ENCODE results near the gene BCDIN3D. TPM values are rescaled to one million over a fixed set of nuclear protein-coding genes. Genes with fewer than 3 reads are reported as not detected.
"Not testable (repeated sequence)": the region's sequence is repeated elsewhere in the genome, so short reads cannot be mapped to it uniquely, and the experiment has no call there.

The BCDIN3D gene
- total RNA-seq, 1 experiment from 2014 or later = 4.0 TPM

- Mint-ChIP-seq H3K4me3 (ENCODE audit: low read depth, unreplicated experiment) (no peak overlapping the region), H3K4me1 (ENCODE audit: low read depth, unreplicated experiment) (peaks cover 10% of the 10 kb centered on the region)
- CTCF ChIA-PET = interaction anchor here (1.2 kb wide), 1 partner anchor 205 kb away, joined by 3 read pairs; no protein-coding TSS in a partner anchor
These were observed 22.3 kb upstream of the BCDIN3D start for GRCh38 chr12:49865109-49865781.

DNA sequence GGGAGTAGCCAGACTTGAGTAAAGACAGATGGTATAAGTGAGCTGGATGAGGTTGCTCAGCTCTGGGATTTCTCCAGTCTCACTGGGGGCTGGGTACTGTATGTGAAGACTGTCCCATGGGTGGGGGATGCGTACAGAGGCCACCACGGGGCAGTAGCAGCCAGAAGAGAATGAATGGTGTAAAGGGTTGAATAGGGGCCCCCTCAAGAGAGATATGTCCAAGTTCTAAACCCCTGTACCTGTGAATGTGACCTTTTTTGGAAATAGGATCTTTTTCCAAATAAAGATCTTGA, 21.8 kb upstream of the BCDIN3D start:
- TF ChIP-seq CTCF (IDR thresholded peaks at IDR 0.05; ENCODE audit: unreplicated experiment) = no peak
- no peak for DNase-seq
- intact Hi-C loops (cut with micrococcal nuclease; ENCODE audit: unreplicated experiment) = loop anchor here (5.0 to 10.0 kb wide), 2 partner anchors 190 to 208 kb away; partner anchors contain the start of gene ASIC1
- Mint-ChIP-seq H3K4me3 (ENCODE audit: low read depth, unreplicated experiment) (no peak overlapping the region), H3K9me3 (ENCODE audit: low read depth, unreplicated experiment) (no peaks in the 10 kb centered on the region), H3K36me3 (ENCODE audit: insufficient read depth, unreplicated experiment) (no peaks in the 10 kb centered on the region), H3K27ac (ENCODE audit: unreplicated experiment) (no peak overlapping the region), H3K4me1 (ENCODE audit: low read depth, unreplicated experiment) (peaks cover 10% of the 10 kb centered on the region), H3K27me3 (ENCODE audit: unreplicated experiment) (peaks cover 21% of the 10 kb centered on the region)
- BruUV-seq (replicated peaks) = no TSS peak
- CTCF ChIA-PET = interaction anchor here (1.2 kb wide), 1 partner anchor 205 kb away, joined by 3 read pairs; no protein-coding TSS in a partner anchor

More at GRCh38 chr12:49865109-49865781, 22.3 kb upstream of the BCDIN3D start:
- BruUV-seq (replicated peaks) = no TSS peak
- no peak for TF ChIP-seq CTCF (IDR thresholded peaks at IDR 0.05; ENCODE audit: unreplicated experiment)
- intact Hi-C loops (cut with micrococcal nuclease; ENCODE audit: unreplicated experiment) = loop anchor here (5.0 to 10.0 kb wide), 2 partner anchors 190 to 207 kb away; partner anchors contain the start of gene ASIC1
- no peak overlapping the region for H3K27ac Mint-ChIP-seq (ENCODE audit: unreplicated experiment)
- H3K27me3 Mint-ChIP-seq (ENCODE audit: unreplicated experiment) = peaks cover 21% of the 10 kb centered on the region
- no peak for DNase-seq
- H3K36me3 Mint-ChIP-seq (ENCODE audit: insufficient read depth, unreplicated experiment) = no peaks in the 10 kb centered on the region
- no peaks in the 10 kb centered on the region for H3K9me3 Mint-ChIP-seq (ENCODE audit: low read depth, unreplicated experiment)

- no TSS peak for BruUV-seq (replicated peaks)
- DNase-seq = no peak
- TF ChIP-seq CTCF (IDR thresholded peaks at IDR 0.05; ENCODE audit: unreplicated experiment) = no peak
- CTCF ChIA-PET = interaction anchor here (0.6 to 1.2 kb wide), 2 partner anchors 30 to 206 kb away, joined by 3 to 4 read pairs; no protein-coding TSS in a partner anchor
- Mint-ChIP-seq H3K4me1 (ENCODE audit: low read depth, unreplicated experiment) (peaks cover 10% of the 10 kb centered on the region), H3K9me3 (ENCODE audit: low read depth, unreplicated experiment) (no peaks in the 10 kb centered on the region), H3K4me3 (ENCODE audit: low read depth, unreplicated experiment) (no peak overlapping the region), H3K27ac (ENCODE audit: unreplicated experiment) (no peak overlapping the region), H3K36me3 (ENCODE audit: insufficient read depth, unreplicated experiment) (no peaks in the 10 kb centered on the region), H3K27me3 (ENCODE audit: unreplicated experiment) (peaks cover 21% of the 10 kb centered on the region)
- intact Hi-C loops (cut with micrococcal nuclease; ENCODE audit: unreplicated experiment) = loop anchor here (10.0 kb wide), 1 partner anchor 191 kb away; the partner anchor contains the start of gene ASIC1
These were observed 21.3 kb upstream of the BCDIN3D start for GRCh38 chr12:49863946-49864797.

- peaks cover 21% of the 10 kb centered on the region for H3K27me3 Mint-ChIP-seq (ENCODE audit: unreplicated experiment)
- H3K27ac Mint-ChIP-seq (ENCODE audit: unreplicated experiment); BruUV-seq (replicated peaks); DNase-seq; H3K9me3 Mint-ChIP-seq (ENCODE audit: low read depth, unreplicated experiment); H3K4me3 Mint-ChIP-seq (ENCODE audit: low read depth, unreplicated experiment); CTCF ChIA-PET; H3K4me1 Mint-ChIP-seq (ENCODE audit: low read depth, unreplicated experiment); H3K36me3 Mint-ChIP-seq (ENCODE audit: insufficient read depth, unreplicated experiment): not testable (repeated sequence)
- intact Hi-C loops (cut with micrococcal nuclease; ENCODE audit: unreplicated experiment) = loop anchor here (10.0 kb wide), 1 partner anchor 194 kb away; the partner anchor contains the start of gene ASIC1
These were observed 18.0 kb upstream of the BCDIN3D start for GRCh38 chr12:49860921-49861320.

- H3K4me1 Mint-ChIP-seq (ENCODE audit: low read depth, unreplicated experiment); H3K27ac Mint-ChIP-seq (ENCODE audit: unreplicated experiment); H3K9me3 Mint-ChIP-seq (ENCODE audit: low read depth, unreplicated experiment); BruUV-seq (replicated peaks); DNase-seq; intact Hi-C loops (cut with micrococcal nuclease; ENCODE audit: unreplicated experiment); H3K36me3 Mint-ChIP-seq (ENCODE audit: insufficient read depth, unreplicated experiment); H3K4me3 Mint-ChIP-seq (ENCODE audit: low read depth, unreplicated experiment): not testable (repeated sequence)
- CTCF ChIA-PET = interaction anchor here (0.6 kb wide), 1 partner anchor 732 kb away, joined by 5 read pairs; no protein-coding TSS in a partner anchor
- peaks cover 13% of the 10 kb centered on the region for H3K27me3 Mint-ChIP-seq (ENCODE audit: unreplicated experiment)
These were observed 13.0 kb upstream of the BCDIN3D start for GRCh38 chr12:49855890-49856289.
